ENCODE measurements around the gene NFIB. TPM values are rescaled to one million over a fixed set of nuclear protein-coding genes. Genes with fewer than 3 reads are reported as not detected.

The NFIB gene
- total and polyA plus RNA-seq, 2 of the 13 experiments (the other 11 are each of a cell fraction or from before 2014, with no cell fraction given), result 0.98 to 4.6 TPM

- TF ChIP-seq IKZF4 (CRISPR knock-in tag; IDR thresholded peaks at IDR 0.05; ENCODE audit: borderline replicate concordance, low read depth, not compliant biosample characterization) (no peak), HDAC6 (IDR thresholded peaks at IDR 0.05; ENCODE audit: low read depth, low read length) (no peak), ASH2L (IDR thresholded peaks at IDR 0.05; ENCODE audit: insufficient read length, low read depth, low read length) (no peak), THAP8 (CRISPR knock-in tag; IDR thresholded peaks at IDR 0.05; ENCODE audit: borderline replicate concordance) (no peak), EP300 (IDR thresholded peaks at IDR 0.05; ENCODE audit: low read depth in 2 of 2, low read length in 2 of 2) (no peak), EP300 (CRISPR knock-in tag; IDR thresholded peaks at IDR 0.05; ENCODE audit: borderline replicate concordance) (no peak), RXRA (CRISPR knock-in tag; IDR thresholded peaks at IDR 0.05) (no peak), HCFC1 (IDR thresholded peaks at IDR 0.05; ENCODE audit: low read depth, low read length) (no peak), MAFF (IDR thresholded peaks at IDR 0.05; ENCODE audit: low read depth, low read length) (no peak), ZNF230 (CRISPR knock-in tag; IDR thresholded peaks at IDR 0.05) (no peak), GABPA (IDR thresholded peaks at IDR 0.05; ENCODE audit: low read depth, low read length) (no peak), GABPA (CRISPR knock-in tag; IDR thresholded peaks at IDR 0.05; ENCODE audit: low read depth) (no peak), MBNL3 (CRISPR knock-in tag; conservative IDR thresholded peaks at IDR 0.05) (no peak), SP140L (CRISPR knock-in tag; IDR thresholded peaks at IDR 0.05; ENCODE audit: borderline replicate concordance) (no peak)
- TF ChIP-seq, protein P1, sequence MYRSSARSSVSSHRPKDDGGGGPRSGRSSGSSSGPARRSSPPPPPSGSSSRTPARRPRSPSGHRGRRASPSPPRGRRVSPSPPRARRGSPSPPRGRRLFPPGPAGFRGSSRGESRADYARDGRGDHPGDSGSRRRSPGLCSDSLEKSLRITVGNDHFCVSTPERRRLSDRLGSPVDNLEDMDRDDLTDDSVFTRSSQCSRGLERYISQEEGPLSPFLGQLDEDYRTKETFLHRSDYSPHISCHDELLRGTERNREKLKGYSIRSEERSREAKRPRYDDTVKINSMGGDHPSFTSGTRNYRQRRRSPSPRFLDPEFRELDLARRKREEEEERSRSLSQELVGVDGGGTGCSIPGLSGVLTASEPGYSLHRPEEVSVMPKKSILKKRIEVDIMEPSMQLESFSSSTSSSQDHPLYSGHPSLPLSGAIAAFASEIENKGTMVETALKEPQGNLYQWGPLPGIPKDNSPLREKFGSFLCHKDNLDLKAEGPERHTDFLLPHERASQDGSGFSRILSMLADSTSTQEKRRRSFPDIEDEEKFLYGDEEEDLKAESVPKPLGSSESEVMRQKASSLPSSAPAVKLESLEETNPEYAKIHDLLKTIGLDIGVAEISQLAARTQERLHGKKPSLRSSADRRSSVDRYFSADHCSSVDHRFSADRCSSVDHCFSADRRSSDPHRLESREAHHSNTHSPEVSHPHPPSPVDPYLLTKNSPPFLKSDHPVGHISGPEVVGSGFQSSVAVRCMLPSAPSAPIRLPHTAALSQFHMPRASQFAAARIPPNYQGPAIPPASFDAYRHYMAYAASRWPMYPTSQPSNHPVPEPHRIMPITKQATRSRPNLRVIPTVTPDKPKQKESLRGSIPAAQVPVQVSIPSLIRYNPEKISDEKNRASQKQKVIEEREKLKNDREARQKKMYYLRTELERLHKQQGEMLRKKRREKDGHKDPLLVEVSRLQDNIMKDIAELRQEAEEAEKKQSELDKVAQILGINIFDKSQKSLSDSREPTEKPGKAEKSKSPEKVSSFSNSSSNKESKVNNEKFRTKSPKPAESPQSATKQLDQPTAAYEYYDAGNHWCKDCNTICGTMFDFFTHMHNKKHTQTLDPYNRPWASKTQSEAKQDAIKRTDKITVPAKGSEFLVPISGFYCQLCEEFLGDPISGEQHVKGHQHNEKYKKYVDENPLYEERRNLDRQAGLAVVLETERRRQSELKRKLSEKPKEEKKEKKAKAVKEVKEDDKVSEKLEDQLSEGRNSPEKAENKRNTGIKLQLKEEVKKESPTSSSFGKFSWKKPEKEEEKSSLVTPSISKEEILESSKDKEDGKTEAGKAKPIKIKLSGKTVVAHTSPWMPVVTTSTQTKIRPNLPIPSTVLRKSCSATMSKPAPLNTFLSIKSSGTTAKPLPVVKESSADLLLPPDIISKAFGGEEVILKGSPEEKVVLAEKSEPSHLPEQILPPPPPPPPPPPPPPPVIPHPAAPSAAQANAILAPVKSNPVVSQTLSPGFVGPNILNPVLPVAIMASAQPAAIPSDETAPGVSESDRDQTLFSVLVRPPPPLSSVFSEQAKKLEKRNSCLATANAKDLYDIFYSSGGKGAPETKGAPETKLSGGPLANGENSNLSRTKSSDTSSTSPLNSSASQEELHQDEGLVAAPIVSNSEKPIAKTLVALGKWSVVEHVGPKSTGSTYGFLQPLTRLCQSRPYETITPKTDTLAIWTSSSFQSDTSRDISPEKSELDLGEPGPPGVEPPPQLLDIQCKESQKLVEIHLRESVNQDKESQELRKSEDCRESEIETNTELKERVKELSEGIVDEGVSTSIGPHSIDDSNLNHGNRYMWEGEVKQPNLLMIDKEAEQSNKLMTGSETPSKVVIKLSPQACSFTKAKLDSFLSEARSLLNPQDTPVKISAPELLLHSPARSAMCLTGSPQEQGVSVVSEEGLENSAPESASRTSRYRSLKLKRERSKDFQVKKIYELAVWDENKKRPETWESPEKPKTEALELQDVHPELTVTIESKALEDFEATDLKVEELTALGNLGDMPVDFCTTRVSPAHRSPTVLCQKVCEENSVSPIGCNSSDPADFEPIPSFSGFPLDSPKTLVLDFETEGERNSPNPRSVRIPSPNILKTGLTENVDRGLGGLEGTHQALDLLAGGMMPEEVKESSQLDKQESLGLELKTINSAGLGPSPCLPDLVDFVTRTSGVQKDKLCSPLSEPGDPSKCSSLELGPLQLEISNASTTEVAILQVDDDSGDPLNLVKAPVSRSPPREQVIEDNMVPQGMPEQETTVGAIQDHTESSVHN (CRISPR knock-in tag; IDR thresholded peaks at IDR 0.05), result no peak
- TF ChIP-seq, protein P2, sequence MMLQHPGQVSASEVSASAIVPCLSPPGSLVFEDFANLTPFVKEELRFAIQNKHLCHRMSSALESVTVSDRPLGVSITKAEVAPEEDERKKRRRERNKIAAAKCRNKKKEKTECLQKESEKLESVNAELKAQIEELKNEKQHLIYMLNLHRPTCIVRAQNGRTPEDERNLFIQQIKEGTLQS (CRISPR knock-in tag; IDR thresholded peaks at IDR 0.05), result no peak
- TF ChIP-seq, protein P3, sequence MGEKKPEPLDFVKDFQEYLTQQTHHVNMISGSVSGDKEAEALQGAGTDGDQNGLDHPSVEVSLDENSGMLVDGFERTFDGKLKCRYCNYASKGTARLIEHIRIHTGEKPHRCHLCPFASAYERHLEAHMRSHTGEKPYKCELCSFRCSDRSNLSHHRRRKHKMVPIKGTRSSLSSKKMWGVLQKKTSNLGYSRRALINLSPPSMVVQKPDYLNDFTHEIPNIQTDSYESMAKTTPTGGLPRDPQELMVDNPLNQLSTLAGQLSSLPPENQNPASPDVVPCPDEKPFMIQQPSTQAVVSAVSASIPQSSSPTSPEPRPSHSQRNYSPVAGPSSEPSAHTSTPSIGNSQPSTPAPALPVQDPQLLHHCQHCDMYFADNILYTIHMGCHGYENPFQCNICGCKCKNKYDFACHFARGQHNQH (CRISPR knock-in tag; IDR thresholded peaks at IDR 0.05), result no peak
Measured at GRCh38 chr9:14205463-14205862, 108.5 kb downstream of the NFIB start (continued).

All from HepG2 (cell line).